ENCODE measurements around the gene PTCD2.
"Not testable (repeated sequence)": the region's sequence is repeated elsewhere in the genome, so short reads cannot be mapped to it uniquely, and the experiment has no call there.

The PTCD2 gene

GRCh38 chr5:72286798-72287197 lies 33.4 kb upstream of the PTCD2 start:
- H3K27me3 ChIP-seq (ENCODE audit: control insufficient read depth, insufficient read depth, low read length), result no peaks in the 10 kb centered on the region
- no peak overlapping the region for H3K4me3 ChIP-seq (ENCODE audit: low read length)
- no peak overlapping the region for H3K27ac ChIP-seq (ENCODE audit: low read depth, low read length)
- H3K36me3 ChIP-seq (ENCODE audit: control insufficient read depth, insufficient read depth, low read length), result no peaks in the 10 kb centered on the region
- H3K9ac ChIP-seq (ENCODE audit: low read length), result no peak overlapping the region
- H3K4me1 ChIP-seq (ENCODE audit: control insufficient read depth, insufficient read depth, low read length), result peaks cover 9% of the 10 kb centered on the region

GRCh38 chr5:72288924-72289323 lies 31.2 kb upstream of the PTCD2 start:
- no peaks in the 10 kb centered on the region for H3K36me3 ChIP-seq (ENCODE audit: control insufficient read depth, insufficient read depth, low read length)
- no peaks in the 10 kb centered on the region for H3K27me3 ChIP-seq (ENCODE audit: control insufficient read depth, insufficient read depth, low read length)
- H3K4me1 ChIP-seq (ENCODE audit: control insufficient read depth, insufficient read depth, low read length), result no peaks in the 10 kb centered on the region
- H3K27ac ChIP-seq (ENCODE audit: low read depth, low read length), result no peak overlapping the region
- H3K9ac ChIP-seq (ENCODE audit: low read length), result no peak overlapping the region
- no peak overlapping the region for H3K4me3 ChIP-seq (ENCODE audit: low read length)

DNA sequence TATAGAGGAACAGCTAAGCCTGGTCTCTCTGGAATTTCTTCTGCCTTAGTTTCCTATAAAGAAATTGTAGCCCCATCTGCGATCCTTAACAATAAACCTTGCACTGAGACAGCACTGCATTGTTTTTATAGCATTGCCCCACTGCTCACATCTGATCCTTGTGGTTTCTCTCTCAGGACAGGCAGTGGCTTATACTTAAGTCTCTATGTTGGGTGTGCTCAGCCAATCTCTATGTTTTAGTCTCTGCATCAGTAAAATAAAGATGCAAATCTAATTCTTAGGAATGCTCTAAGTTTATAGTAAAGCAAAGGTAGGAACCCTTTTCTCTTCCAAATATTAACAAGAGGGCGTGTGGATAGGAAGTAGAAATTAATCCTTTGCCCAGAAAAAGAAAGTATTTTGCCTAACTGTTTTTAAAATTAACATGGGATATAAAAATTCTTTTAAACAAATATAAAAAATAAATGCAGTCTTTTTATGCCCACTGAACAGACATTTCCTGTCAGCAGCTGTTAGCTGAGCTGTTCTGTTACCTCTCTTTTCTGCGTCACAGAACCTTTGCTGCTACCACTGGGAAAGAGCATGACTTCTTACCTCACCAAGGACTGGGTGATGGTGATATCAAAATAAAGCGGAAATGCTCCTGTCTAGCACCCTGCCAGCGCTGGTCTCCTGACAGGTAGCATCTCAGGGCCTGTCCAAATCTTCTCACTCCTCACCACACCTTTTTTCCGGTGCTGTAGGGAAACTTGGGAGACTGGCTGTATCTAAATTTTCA lies 29.6 kb upstream of the PTCD2 start:
- no peaks in the 10 kb centered on the region for H3K4me1 ChIP-seq (ENCODE audit: control insufficient read depth, insufficient read depth, low read length)
- H3K4me3 ChIP-seq (ENCODE audit: low read length), result no peak overlapping the region
- H3K27ac ChIP-seq (ENCODE audit: low read depth, low read length), result no peak overlapping the region
- H3K27me3 ChIP-seq (ENCODE audit: control insufficient read depth, insufficient read depth, low read length), result no peaks in the 10 kb centered on the region
- no peak overlapping the region for H3K9ac ChIP-seq (ENCODE audit: low read length)
- H3K36me3 ChIP-seq (ENCODE audit: control insufficient read depth, insufficient read depth, low read length), result no peaks in the 10 kb centered on the region

GRCh38 chr5:72291601-72292000 lies 28.6 kb upstream of the PTCD2 start:
- H3K4me1 ChIP-seq (ENCODE audit: control insufficient read depth, insufficient read depth, low read length), result no peaks in the 10 kb centered on the region

DNA sequence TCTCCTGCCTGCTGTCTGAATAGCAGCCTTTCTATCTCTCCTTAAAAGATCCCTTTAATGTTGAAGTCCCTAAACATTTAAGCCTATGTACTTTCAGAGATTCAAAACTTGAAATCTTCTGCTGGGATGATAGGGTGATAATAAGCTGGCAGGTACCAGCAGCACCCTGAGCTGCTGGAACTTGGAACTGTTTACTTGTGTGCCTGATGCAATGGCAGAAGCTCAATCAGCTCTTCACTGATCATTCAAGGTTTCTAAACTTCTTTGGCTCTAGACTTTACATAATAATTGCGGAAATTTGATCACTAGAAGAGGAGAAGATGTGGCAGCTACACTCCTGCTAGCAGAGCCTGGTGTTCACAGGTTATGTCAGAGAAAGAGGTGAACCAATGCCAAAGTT lies 27.8 kb upstream of the PTCD2 start:
- no peaks in the 10 kb centered on the region for H3K4me1 ChIP-seq (ENCODE audit: control insufficient read depth, insufficient read depth, low read length)
- no peaks in the 10 kb centered on the region for H3K36me3 ChIP-seq (ENCODE audit: control insufficient read depth, insufficient read depth, low read length)
- no peak overlapping the region for H3K27ac ChIP-seq (ENCODE audit: low read depth, low read length)

More at GRCh38 chr5:72291601-72292000, 28.6 kb upstream of the PTCD2 start:
- no peak overlapping the region for H3K27ac ChIP-seq (ENCODE audit: low read depth, low read length)
- no peak overlapping the region for H3K9ac ChIP-seq (ENCODE audit: low read length)
- no peak overlapping the region for H3K4me3 ChIP-seq (ENCODE audit: low read length)
- H3K27me3 ChIP-seq (ENCODE audit: control insufficient read depth, insufficient read depth, low read length), result no peaks in the 10 kb centered on the region
- no peaks in the 10 kb centered on the region for H3K36me3 ChIP-seq (ENCODE audit: control insufficient read depth, insufficient read depth, low read length)

DNA sequence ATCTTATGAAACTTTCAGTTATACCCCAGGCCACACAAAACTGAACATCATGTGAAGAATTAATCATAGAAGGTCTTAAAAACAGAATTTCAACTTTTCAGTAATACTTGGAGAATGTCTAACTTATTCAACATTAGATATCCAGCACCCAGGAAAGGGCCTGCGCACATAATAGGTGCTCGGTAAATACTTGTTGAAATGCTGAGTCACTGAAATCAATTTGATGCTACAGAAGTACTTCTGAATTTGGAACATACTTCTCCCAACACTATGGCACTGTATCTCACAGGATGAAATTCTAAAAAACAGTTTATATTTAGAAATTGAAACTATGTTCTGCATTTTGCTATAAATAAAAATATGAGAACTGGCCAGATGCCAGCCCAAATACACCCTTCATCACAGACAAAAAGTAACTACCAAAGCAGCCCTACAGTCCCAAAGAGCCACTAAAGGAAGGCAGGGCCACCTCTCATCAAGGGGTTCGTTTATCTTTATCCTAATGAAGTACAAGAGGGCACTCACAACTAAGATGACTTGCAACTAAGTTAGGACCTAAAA lies 26.6 kb upstream of the PTCD2 start:
- Histone ChIP-seq H3K4me3 (ENCODE audit: low read length) (no peak overlapping the region), H3K36me3 (ENCODE audit: control insufficient read depth, insufficient read depth, low read length) (no peaks in the 10 kb centered on the region), H3K27ac (ENCODE audit: low read depth, low read length) (no peak overlapping the region)

More for the DNA sequence above, 27.8 kb upstream of the PTCD2 start:
- H3K27me3 ChIP-seq (ENCODE audit: control insufficient read depth, insufficient read depth, low read length), result no peaks in the 10 kb centered on the region
- no peak overlapping the region for H3K9ac ChIP-seq (ENCODE audit: low read length)
- H3K4me3 ChIP-seq (ENCODE audit: low read length), result no peak overlapping the region

GRCh38 chr5:72294473-72294872 lies 25.7 kb upstream of the PTCD2 start:
- Histone ChIP-seq H3K27me3 (ENCODE audit: control insufficient read depth, insufficient read depth, low read length) (no peaks in the 10 kb centered on the region), H3K36me3 (ENCODE audit: control insufficient read depth, insufficient read depth, low read length) (no peaks in the 10 kb centered on the region), H3K4me1 (ENCODE audit: control insufficient read depth, insufficient read depth, low read length) (no peaks in the 10 kb centered on the region), H3K27ac (ENCODE audit: low read depth, low read length) (no peak overlapping the region), H3K9ac (ENCODE audit: low read length) (no peak overlapping the region), H3K4me3 (ENCODE audit: low read length) (no peak overlapping the region)

More for the DNA sequence above, 26.6 kb upstream of the PTCD2 start:
- H3K4me1 ChIP-seq (ENCODE audit: control insufficient read depth, insufficient read depth, low read length), result no peaks in the 10 kb centered on the region
- no peaks in the 10 kb centered on the region for H3K27me3 ChIP-seq (ENCODE audit: control insufficient read depth, insufficient read depth, low read length)
- H3K9ac ChIP-seq (ENCODE audit: low read length), result no peak overlapping the region

DNA sequence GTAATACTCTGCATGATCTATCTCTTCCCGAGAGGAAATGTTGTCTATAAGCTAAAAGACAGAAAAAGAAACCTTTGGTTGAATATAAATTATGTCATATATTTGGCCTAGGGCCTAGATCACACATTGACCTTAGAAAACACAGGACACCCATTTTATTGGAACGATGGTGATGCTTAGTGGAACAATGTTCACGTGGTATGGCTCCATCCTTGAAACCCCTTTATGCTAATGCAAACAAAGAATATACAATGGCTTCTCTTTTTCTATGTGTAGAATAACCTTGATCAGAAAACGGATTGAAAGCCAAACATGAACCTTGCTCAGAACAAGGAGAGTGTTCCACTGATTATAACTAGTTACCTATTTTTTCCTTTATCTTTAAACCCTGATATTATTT lies 24.6 kb upstream of the PTCD2 start:
- H3K9ac ChIP-seq (ENCODE audit: low read length), result no peak overlapping the region
- no peak overlapping the region for H3K27ac ChIP-seq (ENCODE audit: low read depth, low read length)
- H3K36me3 ChIP-seq (ENCODE audit: control insufficient read depth, insufficient read depth, low read length), result no peaks in the 10 kb centered on the region
- no peak overlapping the region for H3K4me3 ChIP-seq (ENCODE audit: low read length)
- H3K27me3 ChIP-seq (ENCODE audit: control insufficient read depth, insufficient read depth, low read length), result no peaks in the 10 kb centered on the region
- no peaks in the 10 kb centered on the region for H3K4me1 ChIP-seq (ENCODE audit: control insufficient read depth, insufficient read depth, low read length)

- no peak overlapping the region for H3K27ac ChIP-seq (ENCODE audit: low read depth, low read length)
- H3K9ac ChIP-seq (ENCODE audit: low read length), result no peak overlapping the region
- no peak overlapping the region for H3K4me3 ChIP-seq (ENCODE audit: low read length)
- H3K36me3 ChIP-seq (ENCODE audit: control insufficient read depth, insufficient read depth, low read length), result no peaks in the 10 kb centered on the region
- H3K4me1 ChIP-seq (ENCODE audit: control insufficient read depth, insufficient read depth, low read length), result no peaks in the 10 kb centered on the region
- H3K27me3 ChIP-seq (ENCODE audit: control insufficient read depth, insufficient read depth, low read length), result no peaks in the 10 kb centered on the region
Measured at GRCh38 chr5:72296256-72296655, 23.9 kb upstream of the PTCD2 start.

GRCh38 chr5:72298136-72298535 lies 22.0 kb upstream of the PTCD2 start:
- H3K36me3 ChIP-seq (ENCODE audit: control insufficient read depth, insufficient read depth, low read length); H3K4me1 ChIP-seq (ENCODE audit: control insufficient read depth, insufficient read depth, low read length); H3K9ac ChIP-seq (ENCODE audit: low read length); H3K27ac ChIP-seq (ENCODE audit: low read depth, low read length); H3K27me3 ChIP-seq (ENCODE audit: control insufficient read depth, insufficient read depth, low read length); H3K4me3 ChIP-seq (ENCODE audit: low read length): not testable (repeated sequence)

- H3K27me3 ChIP-seq (ENCODE audit: control insufficient read depth, insufficient read depth, low read length), result no peaks in the 10 kb centered on the region
- H3K4me1 ChIP-seq (ENCODE audit: control insufficient read depth, insufficient read depth, low read length), result no peaks in the 10 kb centered on the region
- no peak overlapping the region for H3K27ac ChIP-seq (ENCODE audit: low read depth, low read length)
- no peak overlapping the region for H3K9ac ChIP-seq (ENCODE audit: low read length)
- H3K36me3 ChIP-seq (ENCODE audit: control insufficient read depth, insufficient read depth, low read length), result no peaks in the 10 kb centered on the region
- no peak overlapping the region for H3K4me3 ChIP-seq (ENCODE audit: low read length)
Measured at GRCh38 chr5:72298711-72299110, 21.5 kb upstream of the PTCD2 start.

- Histone ChIP-seq H3K27ac (ENCODE audit: low read depth, low read length) (no peak overlapping the region), H3K9ac (ENCODE audit: low read length) (no peak overlapping the region), H3K36me3 (ENCODE audit: control insufficient read depth, insufficient read depth, low read length) (no peaks in the 10 kb centered on the region), H3K4me1 (ENCODE audit: control insufficient read depth, insufficient read depth, low read length) (no peaks in the 10 kb centered on the region), H3K4me3 (ENCODE audit: low read length) (no peak overlapping the region), H3K27me3 (ENCODE audit: control insufficient read depth, insufficient read depth, low read length) (no peaks in the 10 kb centered on the region)
Measured at GRCh38 chr5:72300590-72301339, 19.4 kb upstream of the PTCD2 start.

Measured in rectal smooth muscle tissue (tissue), 1 donor.